ENCODE measurements around the gene KRTAP4-12. TPM values are rescaled to one million over a fixed set of nuclear protein-coding genes. Genes with fewer than 3 reads are reported as not detected.
"Not testable (repeated sequence)": the region's sequence is repeated elsewhere in the genome, so short reads cannot be mapped to it uniquely, and the experiment has no call there.

The KRTAP4-12 gene
- total RNA-seq, 2 donors from 2014 or later, result not detected

GRCh38 chr17:41103896-41104295, 20.1 kb downstream of the KRTAP4-12 start:
- ATAC-seq (no peak), DNase-seq (no peak)
- intact Hi-C loops (cut with DNase I, micrococcal nuclease), result no loop called here

- no peak for DNase-seq
- ATAC-seq, result no peak
- intact Hi-C loops (cut with DNase I, micrococcal nuclease), result no loop called here
Observed at GRCh38 chr17:41101586-41102259, 22.3 kb downstream of the KRTAP4-12 start, which contains the start of gene KRTAP4-16. Gene KRTAP4-16, minus strand, starts transcription at chr17:41102209. Its CDS starts 0 bp downstream, at chr17:41102209.

GRCh38 chr17:41099682-41100480, 24.1 kb downstream of the KRTAP4-12 start:
- DNase-seq; intact Hi-C loops (cut with DNase I, micrococcal nuclease); ATAC-seq: not testable (repeated sequence)

- intact Hi-C loops (cut with DNase I, micrococcal nuclease), result no loop called here
Observed at GRCh38 chr17:41098481-41098880, 25.5 kb downstream of the KRTAP4-12 start.

GRCh38 chr17:41098042-41098441, 25.9 kb downstream of the KRTAP4-12 start, which contains the start of gene KRTAP4-8:
Gene KRTAP4-8, minus strand, starts transcription at chr17:41098142. Its CDS starts 58 bp downstream, at chr17:41098084.
- intact Hi-C loops (cut with DNase I, micrococcal nuclease), result no loop called here
- no peak for ATAC-seq

More at GRCh38 chr17:41098481-41098880, 25.5 kb downstream of the KRTAP4-12 start:
- no peak for DNase-seq
- ATAC-seq, result no peak

GRCh38 chr17:41096055-41096454, 27.9 kb downstream of the KRTAP4-12 start:
- DNase-seq, result no peak
- intact Hi-C loops (cut with DNase I, micrococcal nuclease), result no loop called here
- no peak for ATAC-seq

More at GRCh38 chr17:41098042-41098441, 25.9 kb downstream of the KRTAP4-12 start, which contains the start of gene KRTAP4-8:
- no peak for DNase-seq

- DNase-seq; intact Hi-C loops (cut with DNase I, micrococcal nuclease); ATAC-seq: not testable (repeated sequence)
Observed at GRCh38 chr17:41088760-41089352, 35.1 kb downstream of the KRTAP4-12 start.

GRCh38 chr17:41084100-41084856, 39.7 kb downstream of the KRTAP4-12 start, which contains the start of gene KRTAP4-7:
Gene KRTAP4-7, plus strand, starts transcription at chr17:41084150. Its CDS starts 57 bp downstream, at chr17:41084207.
- ATAC-seq; DNase-seq; intact Hi-C loops (cut with DNase I, micrococcal nuclease): not testable (repeated sequence)

- DNase-seq; ATAC-seq; intact Hi-C loops (cut with DNase I, micrococcal nuclease): not testable (repeated sequence)
Observed at GRCh38 chr17:41083427-41083826, 40.6 kb downstream of the KRTAP4-12 start.

GRCh38 chr17:41082626-41083025, 41.4 kb downstream of the KRTAP4-12 start:
- no peak for DNase-seq
- intact Hi-C loops (cut with DNase I, micrococcal nuclease), result no loop called here
- no peak for ATAC-seq

- intact Hi-C loops (cut with DNase I, micrococcal nuclease), result no loop called here
Observed at GRCh38 chr17:41076788-41077187, 47.2 kb downstream of the KRTAP4-12 start.

GRCh38 chr17:41073676-41074075, 50.3 kb downstream of the KRTAP4-12 start:
- DNase-seq (no peak), ATAC-seq (no peak)
- intact Hi-C loops (cut with DNase I, micrococcal nuclease), result no loop called here

More at GRCh38 chr17:41076788-41077187, 47.2 kb downstream of the KRTAP4-12 start:
- DNase-seq (no peak), ATAC-seq (no peak)

Other genes starting within 250 kb of the KRTAP4-12 start
- gene KRT20, start 238.9 kb downstream of the KRTAP4-12 start, total RNA-seq, result 1,000 to 10,000 TPM; 1,413 to 1,967 TPM
- gene KRT23, start 186.5 kb downstream of the KRTAP4-12 start, total RNA-seq, result under 1 TPM in 1 of 2 donors, not detected in 1; 0.28 TPM
- not detected for gene KRT39, start 157.2 kb downstream of the KRTAP4-12 start, total RNA-seq
- gene KRT40, start 139.9 kb downstream of the KRTAP4-12 start, total RNA-seq, result under 1 TPM; 0.21 to 0.39 TPM
- gene KRTAP3-3, start 130.0 kb downstream of the KRTAP4-12 start, total RNA-seq, result not detected
- gene KRTAP3-2, start 124.3 kb downstream of the KRTAP4-12 start, total RNA-seq, result not detected
- gene KRTAP3-1, start 115.1 kb downstream of the KRTAP4-12 start, total RNA-seq, result not detected
- gene KRTAP1-5, start 97.0 kb downstream of the KRTAP4-12 start, total RNA-seq, result not detected
- not detected for gene KRTAP1-4, start 94.0 kb downstream of the KRTAP4-12 start, total RNA-seq
- gene KRTAP1-3, start 89.3 kb downstream of the KRTAP4-12 start, total RNA-seq, result not detected
- gene KRTAP1-1, start 82.7 kb downstream of the KRTAP4-12 start, total RNA-seq, result not detected
- gene KRTAP2-1, start 76.9 kb downstream of the KRTAP4-12 start, total RNA-seq, result not detected
- gene KRTAP2-2, start 69.0 kb downstream of the KRTAP4-12 start, total RNA-seq, result not detected
- gene KRTAP2-3, start 64.1 kb downstream of the KRTAP4-12 start, total RNA-seq, result not detected
- not detected for gene KRTAP2-4, start 58.3 kb downstream of the KRTAP4-12 start, total RNA-seq
- gene KRTAP4-7, start 40.0 kb downstream of the KRTAP4-12 start, total RNA-seq, result not detected
- not detected for gene KRTAP4-8, start 26.0 kb downstream of the KRTAP4-12 start, total RNA-seq
- gene KRTAP4-16, start 22.0 kb downstream of the KRTAP4-12 start, total RNA-seq, result not detected
- not detected for gene KRTAP4-9, start 18.8 kb downstream of the KRTAP4-12 start, total RNA-seq
- not detected for gene KRTAP4-11, start 5.8 kb downstream of the KRTAP4-12 start, total RNA-seq
- not detected for gene KRTAP4-6, start 16.4 kb upstream of the KRTAP4-12 start, total RNA-seq
- gene KRTAP4-5, start 25.6 kb upstream of the KRTAP4-12 start, total RNA-seq, result not detected
- gene KRTAP4-4, start 36.6 kb upstream of the KRTAP4-12 start, total RNA-seq, result not detected
- gene KRTAP4-3, start 44.0 kb upstream of the KRTAP4-12 start, total RNA-seq, result not detected
- gene KRTAP4-2, start 54.0 kb upstream of the KRTAP4-12 start, total RNA-seq, result not detected
- gene KRTAP4-1, start 60.7 kb upstream of the KRTAP4-12 start, total RNA-seq, result under 1 TPM in 1 of 2 donors, not detected in 1; 0.34 TPM
- not detected for gene KRTAP9-1, start 65.7 kb upstream of the KRTAP4-12 start, total RNA-seq
- gene KRTAP9-2, start 102.5 kb upstream of the KRTAP4-12 start, total RNA-seq, result not detected
- gene KRTAP9-3, start 108.3 kb upstream of the KRTAP4-12 start, total RNA-seq, result not detected
- gene KRTAP9-8, start 113.8 kb upstream of the KRTAP4-12 start, total RNA-seq, result not detected
- gene KRTAP9-4, start 125.5 kb upstream of the KRTAP4-12 start, total RNA-seq, result not detected
- not detected for gene KRTAP9-9, start 131.2 kb upstream of the KRTAP4-12 start, total RNA-seq
- not detected for gene KRTAP9-6, start 141.2 kb upstream of the KRTAP4-12 start, total RNA-seq
- not detected for gene KRTAP9-7, start 151.5 kb upstream of the KRTAP4-12 start, total RNA-seq
- not detected for gene KRTAP29-1, start 178.7 kb upstream of the KRTAP4-12 start, total RNA-seq
- gene KRTAP16-1, start 185.1 kb upstream of the KRTAP4-12 start, total RNA-seq, result not detected
- gene KRTAP17-1, start 191.5 kb upstream of the KRTAP4-12 start, total RNA-seq, result not detected
- gene KRT33A, start 226.6 kb upstream of the KRTAP4-12 start, total RNA-seq, result not detected
- not detected for gene KRT33B, start 245.6 kb upstream of the KRTAP4-12 start, total RNA-seq

Measured in left colon (tissue), 2 donors.